DND-41 (cell line): Measurements from ENCODE around the gene LTBP1.

Experiments used
- CTCF ChIP-seq: IDR thresholded peaks from 2 replicates; pipeline ENCODE4 v1.5.1; 2012; ENCODE audit warnings: borderline replicate concordance, low read length, moderate library complexity, mild to moderate bottlenecking; ENCODE audit not compliant: poor library complexity, severe bottlenecking; ENCODE audit errors: extremely low read depth
- EZH2 ChIP-seq: IDR thresholded peaks from 3 replicates; pipeline ENCODE4 v1.6.1; 2012; ENCODE audit warnings: borderline replicate concordance, low read depth, mild to moderate bottlenecking, moderate library complexity, low read length, inconsistent platforms; ENCODE audit not compliant: severe bottlenecking

- TF ChIP-seq EZH2: no peak
- no peak for TF ChIP-seq CTCF
Measured at GRCh38 chr2:33197198-33197938, 250.6 kb downstream of the LTBP1 start.
